ENCODE data around the gene DNTTIP2.
A peak's percentile ranks its signal among the peaks of the same experiment; 100 is the strongest.
"Not testable (repeated sequence)": the region's sequence is repeated elsewhere in the genome, so short reads cannot be mapped to it uniquely, and the experiment has no call there.

The DNTTIP2 gene

DNA sequence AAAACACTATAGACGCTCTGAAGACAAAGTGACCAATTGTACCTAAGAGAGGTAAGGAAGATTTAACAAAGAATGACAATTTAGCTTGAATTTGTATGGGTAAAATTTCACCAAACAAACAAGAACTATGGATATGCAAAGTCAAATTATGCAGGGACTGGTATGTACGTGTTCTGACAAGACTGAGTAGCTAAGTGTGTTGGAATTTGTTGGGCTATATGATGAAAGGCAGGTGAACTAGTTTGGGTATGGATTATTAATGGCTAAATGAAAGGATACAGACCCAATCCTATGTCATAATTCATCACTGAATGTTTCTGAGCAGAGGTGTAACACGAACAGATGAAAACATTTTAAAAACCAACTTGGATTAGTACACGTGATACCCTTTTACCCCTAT lies 7.6 kb downstream of the DNTTIP2 start:
- no peak overlapping the region for H3K27ac ChIP-seq (ENCODE audit: low read depth, low read length)
- H3K4me3 ChIP-seq (ENCODE audit: low read depth in 1 of 2, low read length in 2 of 2): no peak overlapping the region
- peaks cover 5% of the 10 kb centered on the region for H3K4me1 ChIP-seq (ENCODE audit: insufficient read depth, low read length)
- H3K36me3 ChIP-seq (ENCODE audit: insufficient read depth, low read length): peaks cover 58% of the 10 kb centered on the region
- H3K27me3 ChIP-seq (ENCODE audit: control insufficient read depth in 1 of 2, insufficient read depth in 2 of 2, low read length in 2 of 2): no peaks in the 10 kb centered on the region
- H3K9me3 ChIP-seq (ENCODE audit: low read length): no peaks in the 10 kb centered on the region
- no peak overlapping the region for H3K9ac ChIP-seq (ENCODE audit: low read length)

- Histone ChIP-seq H3K4me1 (ENCODE audit: insufficient read depth, low read length) (no peaks in the 10 kb centered on the region), H3K27ac (ENCODE audit: low read depth, low read length) (no peak overlapping the region), H3K9ac (ENCODE audit: low read length) (no peak overlapping the region), H3K27me3 (ENCODE audit: control insufficient read depth in 1 of 2, insufficient read depth in 2 of 2, low read length in 2 of 2) (no peaks in the 10 kb centered on the region), H3K36me3 (ENCODE audit: insufficient read depth, low read length) (peaks cover 45% of the 10 kb centered on the region), H3K4me3 (ENCODE audit: low read depth in 1 of 2, low read length in 2 of 2) (no peak overlapping the region), H3K9me3 (ENCODE audit: low read length) (no peaks in the 10 kb centered on the region)
These were observed 9.4 kb downstream of the DNTTIP2 start for GRCh38 chr1:93869653-93870052.

- H3K27me3 ChIP-seq (ENCODE audit: control insufficient read depth in 1 of 2, insufficient read depth in 2 of 2, low read length in 2 of 2); H3K27ac ChIP-seq (ENCODE audit: low read depth, low read length); H3K9me3 ChIP-seq (ENCODE audit: low read length); H3K4me1 ChIP-seq (ENCODE audit: insufficient read depth, low read length); H3K9ac ChIP-seq (ENCODE audit: low read length); H3K4me3 ChIP-seq (ENCODE audit: low read depth in 1 of 2, low read length in 2 of 2): not testable (repeated sequence)
- H3K36me3 ChIP-seq (ENCODE audit: insufficient read depth, low read length): peaks cover 34% of the 10 kb centered on the region
These were observed 10.5 kb downstream of the DNTTIP2 start for GRCh38 chr1:93868492-93868891.

GRCh38 chr1:93865253-93865652 lies 13.8 kb downstream of the DNTTIP2 start:
- H3K9me3 ChIP-seq (ENCODE audit: low read length): no peaks in the 10 kb centered on the region
- H3K27me3 ChIP-seq (ENCODE audit: control insufficient read depth in 1 of 2, insufficient read depth in 2 of 2, low read length in 2 of 2): no peaks in the 10 kb centered on the region
- H3K4me3 ChIP-seq (ENCODE audit: low read depth in 1 of 2, low read length in 2 of 2): no peak overlapping the region
- no peaks in the 10 kb centered on the region for H3K4me1 ChIP-seq (ENCODE audit: insufficient read depth, low read length)
- no peak overlapping the region for H3K9ac ChIP-seq (ENCODE audit: low read length)
- no peak overlapping the region for H3K27ac ChIP-seq (ENCODE audit: low read depth, low read length)
- H3K36me3 ChIP-seq (ENCODE audit: insufficient read depth, low read length): peaks cover 12% of the 10 kb centered on the region

DNA sequence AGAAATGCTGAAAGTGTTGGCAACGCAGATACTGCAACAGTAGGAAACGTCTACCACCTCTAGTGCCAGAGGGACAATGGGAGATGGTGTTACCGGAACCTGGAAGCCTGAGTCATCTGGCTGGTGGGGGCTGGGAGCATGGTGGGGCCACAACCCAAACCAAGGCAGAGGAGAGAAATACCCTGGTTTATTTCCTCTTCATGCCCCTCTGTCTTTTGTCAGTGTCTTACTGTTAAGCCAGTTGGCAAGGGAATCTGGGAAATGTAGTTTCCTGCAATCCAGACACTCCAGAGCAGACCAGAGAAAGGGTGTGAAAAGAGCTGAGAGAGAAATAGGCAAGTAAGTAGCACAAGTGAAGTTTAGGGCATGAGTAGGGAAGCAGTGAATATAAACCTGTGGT lies 14.8 kb downstream of the DNTTIP2 start:
- Histone ChIP-seq H3K9me3 (ENCODE audit: low read length) (no peaks in the 10 kb centered on the region), H3K27ac (ENCODE audit: low read depth, low read length) (no peak overlapping the region), H3K27me3 (ENCODE audit: control insufficient read depth in 1 of 2, insufficient read depth in 2 of 2, low read length in 2 of 2) (no peaks in the 10 kb centered on the region), H3K4me1 (ENCODE audit: insufficient read depth, low read length) (no peaks in the 10 kb centered on the region), H3K36me3 (ENCODE audit: insufficient read depth, low read length) (peaks cover 3% of the 10 kb centered on the region), H3K9ac (ENCODE audit: low read length) (no peak overlapping the region), H3K4me3 (ENCODE audit: low read depth in 1 of 2, low read length in 2 of 2) (no peak overlapping the region)

GRCh38 chr1:93857653-93858052 lies 21.4 kb downstream of the DNTTIP2 start:
- H3K9me3 ChIP-seq (ENCODE audit: low read length); H3K4me1 ChIP-seq (ENCODE audit: insufficient read depth, low read length); H3K27ac ChIP-seq (ENCODE audit: low read depth, low read length); H3K9ac ChIP-seq (ENCODE audit: low read length); H3K4me3 ChIP-seq (ENCODE audit: low read depth in 1 of 2, low read length in 2 of 2); H3K36me3 ChIP-seq (ENCODE audit: insufficient read depth, low read length); H3K27me3 ChIP-seq (ENCODE audit: control insufficient read depth in 1 of 2, insufficient read depth in 2 of 2, low read length in 2 of 2): not testable (repeated sequence)

DNA sequence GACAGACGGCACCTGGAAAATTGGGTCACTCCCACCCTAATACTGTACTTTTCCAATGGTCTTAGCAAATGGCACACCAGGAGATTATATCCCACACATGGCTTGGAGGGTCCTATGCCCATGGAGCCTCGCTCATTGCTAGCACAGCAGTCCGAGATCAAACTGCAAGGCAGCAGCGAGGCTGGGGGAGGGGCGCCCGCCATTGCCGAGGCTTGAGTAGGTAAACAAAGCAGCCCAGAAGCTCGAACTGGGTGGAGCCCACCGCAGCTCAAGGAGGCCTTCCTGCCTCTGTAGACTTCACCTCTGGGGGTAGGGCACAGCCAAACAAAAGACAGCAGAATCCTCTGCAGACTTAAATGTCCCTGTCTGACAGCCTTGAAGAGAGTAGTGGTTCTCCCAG lies 23.0 kb downstream of the DNTTIP2 start:
- H3K4me1 ChIP-seq (ENCODE audit: insufficient read depth, low read length); H3K9ac ChIP-seq (ENCODE audit: low read length); H3K27me3 ChIP-seq (ENCODE audit: control insufficient read depth in 1 of 2, insufficient read depth in 2 of 2, low read length in 2 of 2); H3K36me3 ChIP-seq (ENCODE audit: insufficient read depth, low read length); H3K27ac ChIP-seq (ENCODE audit: low read depth, low read length); H3K4me3 ChIP-seq (ENCODE audit: low read depth in 1 of 2, low read length in 2 of 2); H3K9me3 ChIP-seq (ENCODE audit: low read length): not testable (repeated sequence)

DNA sequence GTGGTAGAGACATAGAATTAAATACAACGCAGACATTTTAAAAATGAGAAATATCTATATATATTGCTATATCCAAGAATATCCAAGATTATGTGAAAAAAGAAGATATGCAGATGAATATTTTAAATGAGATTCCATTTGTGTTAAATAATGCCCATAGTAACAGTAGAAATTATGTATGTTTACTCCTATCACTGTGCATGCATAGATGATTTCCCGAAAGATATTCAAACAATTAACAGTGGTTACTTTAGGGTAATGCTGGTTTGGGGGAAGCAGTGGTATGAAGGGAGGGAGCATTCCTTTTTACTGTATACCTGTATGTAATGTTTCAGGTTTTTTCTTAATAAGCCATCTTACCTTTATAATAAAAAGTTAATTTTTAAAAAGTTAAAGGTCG lies 25.1 kb downstream of the DNTTIP2 start:
- Histone ChIP-seq H3K27ac (ENCODE audit: low read depth, low read length) (no peak overlapping the region), H3K9me3 (ENCODE audit: low read length) (no peaks in the 10 kb centered on the region), H3K36me3 (ENCODE audit: insufficient read depth, low read length) (no peaks in the 10 kb centered on the region), H3K4me1 (ENCODE audit: insufficient read depth, low read length) (no peaks in the 10 kb centered on the region), H3K9ac (ENCODE audit: low read length) (no peak overlapping the region), H3K27me3 (ENCODE audit: control insufficient read depth in 1 of 2, insufficient read depth in 2 of 2, low read length in 2 of 2) (no peaks in the 10 kb centered on the region), H3K4me3 (ENCODE audit: low read depth in 1 of 2, low read length in 2 of 2) (no peak overlapping the region)

- Histone ChIP-seq H3K36me3 (ENCODE audit: insufficient read depth, low read length) (no peaks in the 10 kb centered on the region), H3K27ac (ENCODE audit: low read depth, low read length) (no peak overlapping the region), H3K27me3 (ENCODE audit: control insufficient read depth in 1 of 2, insufficient read depth in 2 of 2, low read length in 2 of 2) (no peaks in the 10 kb centered on the region), H3K4me3 (ENCODE audit: low read depth in 1 of 2, low read length in 2 of 2) (no peak overlapping the region), H3K9me3 (ENCODE audit: low read length) (no peaks in the 10 kb centered on the region), H3K4me1 (ENCODE audit: insufficient read depth, low read length) (peaks cover 9% of the 10 kb centered on the region), H3K9ac (ENCODE audit: low read length) (no peak overlapping the region)
These were observed 27.1 kb downstream of the DNTTIP2 start for GRCh38 chr1:93851878-93852277.

DNA sequence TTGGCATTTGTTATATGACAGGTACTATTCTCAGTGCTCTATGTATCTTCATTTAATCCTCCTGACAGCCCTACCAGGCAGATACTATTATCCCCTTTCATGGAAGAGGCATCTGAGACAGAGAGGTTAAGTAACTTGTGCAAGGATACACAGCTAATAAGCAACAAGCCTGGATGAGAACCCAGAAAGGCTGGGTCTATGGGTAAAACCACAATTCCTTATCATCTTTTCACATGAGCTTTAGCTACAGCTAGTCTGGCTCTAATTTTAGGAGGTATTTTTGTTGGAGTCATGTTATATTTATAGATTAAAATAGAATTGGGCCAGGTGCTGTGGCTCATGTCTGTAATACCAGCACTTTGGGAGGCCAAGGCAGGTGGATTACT lies 27.7 kb downstream of the DNTTIP2 start:
- Histone ChIP-seq H3K36me3 (ENCODE audit: insufficient read depth, low read length) (no peaks in the 10 kb centered on the region), H3K27ac (ENCODE audit: low read depth, low read length) (no peak overlapping the region), H3K4me3 (ENCODE audit: low read depth in 1 of 2, low read length in 2 of 2) (no peak overlapping the region), H3K9ac (ENCODE audit: low read length) (no peak overlapping the region), H3K27me3 (ENCODE audit: control insufficient read depth in 1 of 2, insufficient read depth in 2 of 2, low read length in 2 of 2) (no peaks in the 10 kb centered on the region), H3K4me1 (ENCODE audit: insufficient read depth, low read length) (peaks cover 9% of the 10 kb centered on the region), H3K9me3 (ENCODE audit: low read length) (no peaks in the 10 kb centered on the region)

- not testable (repeated sequence) for H3K4me3 ChIP-seq (ENCODE audit: low read depth in 1 of 2, low read length in 2 of 2); H3K27me3 ChIP-seq (ENCODE audit: control insufficient read depth in 1 of 2, insufficient read depth in 2 of 2, low read length in 2 of 2); H3K4me1 ChIP-seq (ENCODE audit: insufficient read depth, low read length); H3K36me3 ChIP-seq (ENCODE audit: insufficient read depth, low read length); H3K27ac ChIP-seq (ENCODE audit: low read depth, low read length); H3K9ac ChIP-seq (ENCODE audit: low read length); H3K9me3 ChIP-seq (ENCODE audit: low read length)
These were observed 28.2 kb downstream of the DNTTIP2 start for GRCh38 chr1:93850687-93851326.

GRCh38 chr1:93848350-93848883 lies 30.6 kb downstream of the DNTTIP2 start:
- H3K9ac ChIP-seq (ENCODE audit: low read length): peak overlapping the region; percentile 91

More at GRCh38 chr1:93848350-93848883, 30.6 kb downstream of the DNTTIP2 start:
- Histone ChIP-seq H3K9me3 (ENCODE audit: low read length) (no peaks in the 10 kb centered on the region), H3K27me3 (ENCODE audit: control insufficient read depth in 1 of 2, insufficient read depth in 2 of 2, low read length in 2 of 2) (no peaks in the 10 kb centered on the region), H3K36me3 (ENCODE audit: insufficient read depth, low read length) (no peaks in the 10 kb centered on the region), H3K4me3 (ENCODE audit: low read depth in 1 of 2, low read length in 2 of 2) (peak overlapping the region; percentile 76 to 82), H3K27ac (ENCODE audit: low read depth, low read length) (peak overlapping the region; percentile 99), H3K4me1 (ENCODE audit: insufficient read depth, low read length) (peaks cover 27% of the 10 kb centered on the region)

All from muscle layer of colon (tissue), 2 donors.